Ishikawa (cell line): ENCODE data around the gene CSF3R.

Experiments
- CEBPB ChIP-seq: IDR thresholded peaks from 2 replicates; pipeline ENCODE4 v1.6.1; 2012
- CREB1 ChIP-seq: IDR thresholded peaks from 2 replicates; pipeline ENCODE4 v1.6.1; 2012; ENCODE audit warnings: low read depth
- EGR1 ChIP-seq: IDR thresholded peaks from 2 replicates; pipeline ENCODE4 v1.6.1; 2012
- EP300 ChIP-seq: IDR thresholded peaks from 2 replicates; pipeline ENCODE4 v1.6.1; 2012; ENCODE audit warnings: borderline replicate concordance
- FOXM1 ChIP-seq: IDR thresholded peaks from 2 replicates; pipeline ENCODE4 v1.6.1; 2012; ENCODE audit warnings: low read depth, borderline replicate concordance
- NFIC ChIP-seq: IDR thresholded peaks from 2 replicates; pipeline ENCODE4 v1.6.1; 2012
- RAD21 ChIP-seq: IDR thresholded peaks from 2 replicates; pipeline ENCODE4 v1.6.1; 2012; ENCODE audit warnings: low read depth
- TAF1 ChIP-seq: IDR thresholded peaks from 2 replicates; pipeline ENCODE4 v1.6.1; 2012; ENCODE audit warnings: low read depth, mild to moderate bottlenecking
- TCF12 ChIP-seq: IDR thresholded peaks from 2 replicates; pipeline ENCODE4 v1.6.1; 2012; ENCODE audit warnings: low read depth
- TEAD4 ChIP-seq: IDR thresholded peaks from 2 replicates; pipeline ENCODE4 v1.6.1; 2012
- YY1 ChIP-seq: IDR thresholded peaks from 2 replicates; pipeline ENCODE4 v1.6.1; 2012; ENCODE audit warnings: low read depth
- ZBTB7A ChIP-seq: IDR thresholded peaks from 2 replicates; pipeline ENCODE4 v1.6.1; 2012; ENCODE audit warnings: low read depth
- TF ChIP-seq, protein P1 (sequence below): IDR thresholded peaks from 2 replicates; pipeline ENCODE4 v1.6.1; 2012; ENCODE audit warnings: low read depth, mild to moderate bottlenecking
- TF ChIP-seq, protein P2 (sequence below): IDR thresholded peaks from 2 replicates; pipeline ENCODE4 v1.6.1; 2012
- TF ChIP-seq, protein P3 (sequence below): IDR thresholded peaks from 2 replicates; pipeline ENCODE4 v1.6.1; 2012

CSF3R gene

DNA sequence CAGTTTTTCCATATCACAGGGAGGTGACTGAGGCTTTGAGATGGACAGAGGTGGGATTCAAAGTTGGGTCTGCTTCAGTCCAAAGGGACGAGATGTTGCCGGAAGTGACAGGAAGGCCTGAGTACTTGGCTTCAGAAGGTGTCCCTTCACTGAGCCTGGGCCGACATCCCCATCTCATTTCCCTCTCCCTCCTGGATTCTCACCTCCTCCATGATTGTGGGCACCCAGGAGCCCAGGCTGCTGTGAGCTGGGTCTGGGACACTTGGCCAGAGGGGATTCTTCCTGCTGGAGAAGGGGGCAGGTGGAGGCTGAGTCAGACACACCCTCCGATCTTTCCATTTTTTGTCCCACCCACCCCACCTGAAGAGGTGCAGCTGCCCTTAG, 15.7 kb downstream of the CSF3R start:
- TF ChIP-seq, protein P1, sequence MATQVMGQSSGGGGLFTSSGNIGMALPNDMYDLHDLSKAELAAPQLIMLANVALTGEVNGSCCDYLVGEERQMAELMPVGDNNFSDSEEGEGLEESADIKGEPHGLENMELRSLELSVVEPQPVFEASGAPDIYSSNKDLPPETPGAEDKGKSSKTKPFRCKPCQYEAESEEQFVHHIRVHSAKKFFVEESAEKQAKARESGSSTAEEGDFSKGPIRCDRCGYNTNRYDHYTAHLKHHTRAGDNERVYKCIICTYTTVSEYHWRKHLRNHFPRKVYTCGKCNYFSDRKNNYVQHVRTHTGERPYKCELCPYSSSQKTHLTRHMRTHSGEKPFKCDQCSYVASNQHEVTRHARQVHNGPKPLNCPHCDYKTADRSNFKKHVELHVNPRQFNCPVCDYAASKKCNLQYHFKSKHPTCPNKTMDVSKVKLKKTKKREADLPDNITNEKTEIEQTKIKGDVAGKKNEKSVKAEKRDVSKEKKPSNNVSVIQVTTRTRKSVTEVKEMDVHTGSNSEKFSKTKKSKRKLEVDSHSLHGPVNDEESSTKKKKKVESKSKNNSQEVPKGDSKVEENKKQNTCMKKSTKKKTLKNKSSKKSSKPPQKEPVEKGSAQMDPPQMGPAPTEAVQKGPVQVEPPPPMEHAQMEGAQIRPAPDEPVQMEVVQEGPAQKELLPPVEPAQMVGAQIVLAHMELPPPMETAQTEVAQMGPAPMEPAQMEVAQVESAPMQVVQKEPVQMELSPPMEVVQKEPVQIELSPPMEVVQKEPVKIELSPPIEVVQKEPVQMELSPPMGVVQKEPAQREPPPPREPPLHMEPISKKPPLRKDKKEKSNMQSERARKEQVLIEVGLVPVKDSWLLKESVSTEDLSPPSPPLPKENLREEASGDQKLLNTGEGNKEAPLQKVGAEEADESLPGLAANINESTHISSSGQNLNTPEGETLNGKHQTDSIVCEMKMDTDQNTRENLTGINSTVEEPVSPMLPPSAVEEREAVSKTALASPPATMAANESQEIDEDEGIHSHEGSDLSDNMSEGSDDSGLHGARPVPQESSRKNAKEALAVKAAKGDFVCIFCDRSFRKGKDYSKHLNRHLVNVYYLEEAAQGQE: no peak
- TF ChIP-seq, protein P2, sequence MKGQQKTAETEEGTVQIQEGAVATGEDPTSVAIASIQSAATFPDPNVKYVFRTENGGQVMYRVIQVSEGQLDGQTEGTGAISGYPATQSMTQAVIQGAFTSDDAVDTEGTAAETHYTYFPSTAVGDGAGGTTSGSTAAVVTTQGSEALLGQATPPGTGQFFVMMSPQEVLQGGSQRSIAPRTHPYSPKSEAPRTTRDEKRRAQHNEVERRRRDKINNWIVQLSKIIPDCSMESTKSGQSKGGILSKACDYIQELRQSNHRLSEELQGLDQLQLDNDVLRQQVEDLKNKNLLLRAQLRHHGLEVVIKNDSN: no peak

DNA sequence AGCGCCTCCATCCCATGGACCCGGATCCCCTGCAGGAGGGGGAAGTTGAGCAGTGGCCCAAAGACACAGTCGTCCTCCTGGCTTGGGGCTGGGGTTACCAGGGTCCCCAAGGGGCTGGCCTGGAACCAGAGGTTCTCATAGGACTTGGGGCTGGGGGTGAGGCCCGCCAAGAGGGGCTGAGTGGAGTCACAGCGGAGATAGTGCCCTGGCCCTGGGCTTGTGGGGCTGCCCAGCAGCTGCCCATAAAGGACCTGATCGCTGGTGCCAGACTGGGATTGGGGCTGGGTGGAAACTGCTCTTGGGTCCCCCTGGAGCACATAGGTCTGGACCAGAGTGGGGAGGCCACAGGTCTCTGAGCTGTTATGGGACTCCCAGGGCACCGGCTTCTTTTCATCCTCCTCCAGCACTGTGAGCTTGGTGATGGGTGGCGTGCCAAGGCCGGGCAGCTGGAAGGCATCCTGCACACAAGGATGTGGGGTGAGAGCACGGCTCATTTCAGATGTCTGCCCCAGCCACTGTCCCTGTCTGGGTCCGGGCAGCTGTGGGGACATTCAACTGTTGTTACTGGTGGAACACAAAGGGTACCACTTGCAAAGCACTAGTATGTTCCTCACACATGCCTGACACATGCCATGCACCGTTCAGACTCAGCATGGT, 16.2 kb downstream of the CSF3R start:
- TF ChIP-seq, protein P2: no peak
- TF ChIP-seq CREB1 (no peak), TCF12 (no peak), YY1 (no peak), NFIC (no peak), TAF1 (no peak), EP300 (no peak), RAD21 (no peak), FOXM1 (no peak), ZBTB7A (no peak), CEBPB (no peak), EGR1 (no peak), TEAD4 (no peak)
- TF ChIP-seq, protein P1: no peak
- TF ChIP-seq, protein P3, sequence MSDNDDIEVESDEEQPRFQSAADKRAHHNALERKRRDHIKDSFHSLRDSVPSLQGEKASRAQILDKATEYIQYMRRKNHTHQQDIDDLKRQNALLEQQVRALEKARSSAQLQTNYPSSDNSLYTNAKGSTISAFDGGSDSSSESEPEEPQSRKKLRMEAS: no peak

DNA sequence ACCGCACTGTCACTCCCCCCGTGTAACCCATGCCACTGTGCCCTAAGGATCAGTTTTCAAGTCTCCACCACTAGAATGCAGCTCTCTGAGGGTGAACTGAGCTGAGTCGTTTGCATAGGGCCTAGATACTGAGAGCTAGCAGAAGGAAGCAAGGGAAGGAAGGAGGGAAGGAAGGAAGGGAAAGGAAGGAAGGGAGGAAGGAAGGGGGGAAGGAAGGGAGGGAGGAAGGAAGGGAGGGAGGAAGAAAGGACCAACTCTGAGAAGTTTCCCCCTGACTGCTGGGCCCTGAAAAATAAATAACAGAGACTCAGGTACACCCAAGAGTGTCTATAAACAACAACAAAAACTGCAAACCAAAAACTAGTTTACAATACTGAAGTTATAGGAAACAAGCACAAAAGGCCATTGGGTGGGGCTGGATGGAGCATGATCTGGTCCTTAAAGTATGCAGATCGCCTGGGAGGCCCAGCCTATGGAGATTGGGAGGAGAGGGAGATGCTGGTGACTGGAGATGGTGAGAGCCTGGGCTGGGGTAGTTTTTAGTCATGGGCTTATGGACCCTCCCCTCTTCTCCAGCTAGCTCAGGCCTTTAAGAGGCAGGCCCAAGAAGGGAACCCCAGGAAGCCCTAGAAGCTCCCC, 16.9 kb downstream of the CSF3R start:
- TF ChIP-seq EGR1: no peak
- no peak for TF ChIP-seq RAD21
- TF ChIP-seq, protein P3: no peak
- TF ChIP-seq CREB1: no peak
- TF ChIP-seq TEAD4: no peak
- TF ChIP-seq EP300: no peak
- no peak for TF ChIP-seq NFIC
- TF ChIP-seq ZBTB7A: no peak
- TF ChIP-seq FOXM1: no peak
- no peak for TF ChIP-seq YY1
- no peak for TF ChIP-seq TCF12

DNA sequence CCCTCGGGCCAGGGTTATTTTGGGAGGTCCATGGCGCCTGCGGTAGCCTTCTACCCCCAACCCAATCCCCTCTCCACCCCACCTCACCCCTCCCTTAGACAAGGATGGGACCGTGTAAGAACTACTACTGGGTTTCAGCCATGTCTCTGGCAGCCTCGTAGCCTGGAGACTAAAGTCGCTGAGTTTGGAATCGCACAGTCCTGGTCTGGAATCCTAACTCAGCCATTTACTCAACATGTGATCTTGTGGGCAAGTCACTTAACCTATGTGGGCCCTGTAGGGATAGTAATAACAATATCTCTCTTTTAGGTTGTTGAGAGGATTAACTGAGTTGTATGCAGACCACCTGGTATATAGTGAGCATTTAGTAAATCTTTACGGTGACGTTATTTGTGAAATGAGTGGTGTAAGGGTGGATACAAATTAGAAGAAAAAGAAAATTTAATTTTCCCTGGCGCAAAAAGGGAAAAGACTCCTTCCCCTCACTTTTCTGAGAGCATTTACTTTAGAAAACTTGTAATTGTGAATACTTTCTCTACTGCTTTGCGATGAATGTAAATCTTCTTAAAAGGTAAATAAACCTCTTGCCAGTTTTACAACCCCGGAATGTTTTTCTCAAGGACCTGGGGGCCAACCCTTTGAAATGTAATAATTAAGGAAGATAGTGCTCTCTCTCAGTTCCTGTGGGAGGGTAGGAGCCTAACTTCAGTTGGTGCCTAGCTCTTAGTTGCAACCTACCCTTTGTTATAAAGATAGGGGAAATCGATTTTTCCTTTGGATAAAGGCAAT, 17.9 kb downstream of the CSF3R start:
- TF ChIP-seq CEBPB (no peak), TCF12 (no peak), CREB1 (no peak), NFIC (no peak), EP300 (no peak; the same call in 1 of the 2 replicates), TEAD4 (no peak)
- TF ChIP-seq, protein P1: no peak
- TF ChIP-seq, protein P2: no peak
